Neural cell (in vitro differentiated cells): ENCODE results near the gene RNF144A.

ENCODE experiments used
- EP300 ChIP-seq: fragments of 450-650 bp; conservative IDR thresholded peaks from 2 replicates; pipeline ENCODE4 v1.6.1; 2014; ENCODE audit warnings: antibody characterized with exemption, mild to moderate bottlenecking, moderate library complexity; ENCODE audit not compliant: poor library complexity, severe bottlenecking
- EZH2 ChIP-seq: fragments of 200-600, 300-800 bp; shearing (Covaris generic), sonication (generic); IDR thresholded peaks from 2 replicates; pipeline ENCODE4 v1.6.1; 2014; ENCODE audit warnings: antibody characterized with exemption, low read length, borderline replicate concordance, mild to moderate bottlenecking; ENCODE audit not compliant: insufficient read depth, poor library complexity, severe bottlenecking
- MXI1 ChIP-seq: fragments of 450-650 bp; conservative IDR thresholded peaks from 2 replicates; pipeline ENCODE4 v1.6.1; 2014; ENCODE audit warnings: antibody characterized with exemption, mild to moderate bottlenecking; ENCODE audit not compliant: poor library complexity, severe bottlenecking
- POLR2AphosphoS5 ChIP-seq: IDR thresholded peaks from 2 replicates; pipeline ENCODE4 v1.6.1; 2012
- RAD21 ChIP-seq: fragments of 450-650 bp; conservative IDR thresholded peaks from 2 replicates; pipeline ENCODE4 v1.6.1; 2014; ENCODE audit warnings: antibody characterized with exemption, mild to moderate bottlenecking, moderate library complexity
- SMC3 ChIP-seq: fragments of 450-650 bp; conservative IDR thresholded peaks from 2 replicates; pipeline ENCODE4 v1.6.1; 2014; ENCODE audit warnings: antibody characterized with exemption, mild to moderate bottlenecking, moderate library complexity; ENCODE audit not compliant: poor library complexity
- TF ChIP-seq, protein P1 (sequence below): fragments of 450-650 bp; IDR thresholded peaks from 2 replicates; pipeline ENCODE4 v1.5.1; 2014; ENCODE audit warnings: antibody characterized with exemption, mild to moderate bottlenecking, moderate library complexity; ENCODE audit not compliant: poor library complexity, severe bottlenecking
- TF ChIP-seq, protein P2 (sequence below): IDR thresholded peaks from 2 replicates; pipeline ENCODE4 v1.6.1; 2012; ENCODE audit warnings: borderline replicate concordance

DNA sequence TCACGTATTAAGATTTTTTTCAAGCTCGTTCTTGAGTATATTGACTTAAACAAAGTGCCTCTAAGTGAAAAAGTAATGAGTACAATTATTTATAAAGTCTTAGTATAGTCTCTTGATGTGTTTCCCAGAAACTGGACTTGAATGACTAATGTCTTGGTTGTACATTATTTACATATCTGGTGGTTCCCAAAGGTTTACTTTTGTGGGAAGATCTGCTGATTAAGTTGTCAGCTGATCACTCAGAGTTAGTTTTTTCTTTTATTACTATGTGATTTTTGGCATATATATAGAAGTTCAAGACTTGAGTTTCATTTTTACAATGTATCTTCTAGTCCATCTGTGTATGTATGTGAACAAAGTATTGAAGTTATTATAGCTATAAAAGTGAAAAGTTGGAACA is 29.5 kb downstream of the RNF144A start:
- TF ChIP-seq, protein P1, sequence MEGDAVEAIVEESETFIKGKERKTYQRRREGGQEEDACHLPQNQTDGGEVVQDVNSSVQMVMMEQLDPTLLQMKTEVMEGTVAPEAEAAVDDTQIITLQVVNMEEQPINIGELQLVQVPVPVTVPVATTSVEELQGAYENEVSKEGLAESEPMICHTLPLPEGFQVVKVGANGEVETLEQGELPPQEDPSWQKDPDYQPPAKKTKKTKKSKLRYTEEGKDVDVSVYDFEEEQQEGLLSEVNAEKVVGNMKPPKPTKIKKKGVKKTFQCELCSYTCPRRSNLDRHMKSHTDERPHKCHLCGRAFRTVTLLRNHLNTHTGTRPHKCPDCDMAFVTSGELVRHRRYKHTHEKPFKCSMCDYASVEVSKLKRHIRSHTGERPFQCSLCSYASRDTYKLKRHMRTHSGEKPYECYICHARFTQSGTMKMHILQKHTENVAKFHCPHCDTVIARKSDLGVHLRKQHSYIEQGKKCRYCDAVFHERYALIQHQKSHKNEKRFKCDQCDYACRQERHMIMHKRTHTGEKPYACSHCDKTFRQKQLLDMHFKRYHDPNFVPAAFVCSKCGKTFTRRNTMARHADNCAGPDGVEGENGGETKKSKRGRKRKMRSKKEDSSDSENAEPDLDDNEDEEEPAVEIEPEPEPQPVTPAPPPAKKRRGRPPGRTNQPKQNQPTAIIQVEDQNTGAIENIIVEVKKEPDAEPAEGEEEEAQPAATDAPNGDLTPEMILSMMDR, result no peak
- TF ChIP-seq EP300 (no peak), POLR2AphosphoS5 (no peak), MXI1 (no peak), RAD21 (no peak), SMC3 (no peak), EZH2 (no peak)
- TF ChIP-seq, protein P2, sequence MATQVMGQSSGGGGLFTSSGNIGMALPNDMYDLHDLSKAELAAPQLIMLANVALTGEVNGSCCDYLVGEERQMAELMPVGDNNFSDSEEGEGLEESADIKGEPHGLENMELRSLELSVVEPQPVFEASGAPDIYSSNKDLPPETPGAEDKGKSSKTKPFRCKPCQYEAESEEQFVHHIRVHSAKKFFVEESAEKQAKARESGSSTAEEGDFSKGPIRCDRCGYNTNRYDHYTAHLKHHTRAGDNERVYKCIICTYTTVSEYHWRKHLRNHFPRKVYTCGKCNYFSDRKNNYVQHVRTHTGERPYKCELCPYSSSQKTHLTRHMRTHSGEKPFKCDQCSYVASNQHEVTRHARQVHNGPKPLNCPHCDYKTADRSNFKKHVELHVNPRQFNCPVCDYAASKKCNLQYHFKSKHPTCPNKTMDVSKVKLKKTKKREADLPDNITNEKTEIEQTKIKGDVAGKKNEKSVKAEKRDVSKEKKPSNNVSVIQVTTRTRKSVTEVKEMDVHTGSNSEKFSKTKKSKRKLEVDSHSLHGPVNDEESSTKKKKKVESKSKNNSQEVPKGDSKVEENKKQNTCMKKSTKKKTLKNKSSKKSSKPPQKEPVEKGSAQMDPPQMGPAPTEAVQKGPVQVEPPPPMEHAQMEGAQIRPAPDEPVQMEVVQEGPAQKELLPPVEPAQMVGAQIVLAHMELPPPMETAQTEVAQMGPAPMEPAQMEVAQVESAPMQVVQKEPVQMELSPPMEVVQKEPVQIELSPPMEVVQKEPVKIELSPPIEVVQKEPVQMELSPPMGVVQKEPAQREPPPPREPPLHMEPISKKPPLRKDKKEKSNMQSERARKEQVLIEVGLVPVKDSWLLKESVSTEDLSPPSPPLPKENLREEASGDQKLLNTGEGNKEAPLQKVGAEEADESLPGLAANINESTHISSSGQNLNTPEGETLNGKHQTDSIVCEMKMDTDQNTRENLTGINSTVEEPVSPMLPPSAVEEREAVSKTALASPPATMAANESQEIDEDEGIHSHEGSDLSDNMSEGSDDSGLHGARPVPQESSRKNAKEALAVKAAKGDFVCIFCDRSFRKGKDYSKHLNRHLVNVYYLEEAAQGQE, result no peak
